HEK293 (cell line): Measurements from ENCODE around the gene MCM5.

Experiments
- CTCF ChIA-PET: fragments of 350-600 bp; formaldehyde crosslinking; extraction: SDS; loops from one replicate; lab custom pipeline; 2021; ENCODE audit warnings: antibody characterized with exemption; lab: Yijun Ruan, JAX
- POLR2A ChIA-PET: fragments of 300-600 bp; formaldehyde crosslinking; extraction: SDS; loops from one replicate; lab custom pipeline; 2020; ENCODE audit warnings: antibody characterized with exemption, inconsistent platforms; lab: Yijun Ruan, JAX
- H3K27ac ChIP-seq: fragments of 200-500 bp; sonication (Bioruptor generic); 2 replicates; pipeline ENCODE4 v1.5.1; 2014; ENCODE audit warnings: low read depth, low read length, control low read depth, inconsistent platforms; ENCODE audit errors: extremely low read depth
- H3K36me3 ChIP-seq, 2 experiments: fragments of 200-500 bp in 1 of 2; sonication (Bioruptor generic) in 1 of 2; 1 replicate in 1 of 2; 2 replicates in 1 of 2; pipeline ENCODE4 v1.5.1; 2014 to 2017; ENCODE audit warnings: inconsistent platforms in 2 of 2, low read length in 2 of 2; ENCODE audit not compliant: control insufficient read depth in 2 of 2, insufficient read depth in 1 of 2
- H3K4me1 ChIP-seq: fragments of 200-500 bp; sonication (Bioruptor generic); 2 replicates; pipeline ENCODE4 v1.5.1; 2014; ENCODE audit warnings: mild to moderate bottlenecking, low read length, inconsistent platforms; ENCODE audit not compliant: control insufficient read depth, insufficient read depth
- H3K4me3 ChIP-seq: 2 replicates; pipeline ENCODE4 v1.5.1; 2011; ENCODE audit warnings: low read depth, mild to moderate bottlenecking, control low read depth, low read length, moderate library complexity
- H3K9me3 ChIP-seq: fragments of 200-500 bp; sonication (Bioruptor generic); 2 replicates; pipeline ENCODE4 v1.5.1; 2014; ENCODE audit warnings: low read depth, low read length, inconsistent platforms; ENCODE audit not compliant: control insufficient read depth, insufficient read depth
- CTCF ChIP-seq: fragments of 450-650 bp; formaldehyde crosslinking; IDR thresholded peaks from 2 replicates; pipeline ENCODE4 v1.5.1; 2016; ENCODE audit warnings: missing biosample characterization, missing genetic modification characterization
- FEZF1 ChIP-seq: fragments of 450-650 bp; formaldehyde crosslinking; IDR thresholded peaks from 2 replicates; pipeline ENCODE4 v1.5.1; 2016; ENCODE audit warnings: missing biosample characterization, missing genetic modification characterization
- HOXC10 ChIP-seq: sonication (generic); formaldehyde crosslinking; IDR thresholded peaks from 2 replicates; pipeline ENCODE4 v1.8.1; 2023; ENCODE audit warnings: mild to moderate bottlenecking, missing genetic modification reagents
- KLF10 ChIP-seq: fragments of 450-650 bp; IDR thresholded peaks from 2 replicates; pipeline ENCODE4 v1.5.1; 2018; ENCODE audit warnings: missing biosample characterization, mild to moderate bottlenecking, missing genetic modification characterization
- SETDB1 ChIP-seq: IDR thresholded peaks from one replicate; pipeline ENCODE4 v1.6.1; 2017; ENCODE audit warnings: mild to moderate bottlenecking, low read length, moderate library complexity, mixed read lengths; ENCODE audit not compliant: insufficient read length
- ZEB2 ChIP-seq: fragments of 450-650 bp; formaldehyde crosslinking; IDR thresholded peaks from 2 replicates; pipeline ENCODE4 v1.5.1; 2016; ENCODE audit warnings: missing biosample characterization, missing genetic modification characterization
- ZNF121 ChIP-seq: fragments of 450-650 bp; formaldehyde crosslinking; IDR thresholded peaks from 2 replicates; pipeline ENCODE4 v1.5.1; 2016; ENCODE audit warnings: missing biosample characterization, missing genetic modification characterization
- ZNF214 ChIP-seq: fragments of 450-650 bp; formaldehyde crosslinking; IDR thresholded peaks from 2 replicates; pipeline ENCODE4 v1.5.1; 2017; ENCODE audit warnings: missing biosample characterization, mild to moderate bottlenecking, missing genetic modification characterization, borderline replicate concordance
- ZNF311 ChIP-seq: fragments of 450-650 bp; formaldehyde crosslinking; IDR thresholded peaks from 2 replicates; pipeline ENCODE4 v1.5.1; 2017; ENCODE audit warnings: missing biosample characterization, missing genetic modification characterization, borderline replicate concordance
- ZNF335 ChIP-seq: fragments of 450-650 bp; formaldehyde crosslinking; conservative IDR thresholded peaks from 2 replicates; pipeline ENCODE4 v1.5.1; 2016; ENCODE audit warnings: missing biosample characterization, missing genetic modification characterization
- ZNF416 ChIP-seq: fragments of 450-650 bp; formaldehyde crosslinking; IDR thresholded peaks from 2 replicates; pipeline ENCODE4 v1.5.1; 2016; ENCODE audit warnings: missing biosample characterization, missing genetic modification characterization
- ZNF426 ChIP-seq: fragments of 450-650 bp; formaldehyde crosslinking; IDR thresholded peaks from 2 replicates; pipeline ENCODE4 v1.5.1; 2017; ENCODE audit warnings: missing biosample characterization, missing genetic modification characterization, mild to moderate bottlenecking, inconsistent platforms, moderate library complexity
- ZNF585B ChIP-seq: fragments of 450-650 bp; formaldehyde crosslinking; IDR thresholded peaks from 2 replicates; pipeline ENCODE4 v1.5.1; 2016; ENCODE audit warnings: missing biosample characterization, missing genetic modification characterization
- ZNF600 ChIP-seq: fragments of 450-650 bp; formaldehyde crosslinking; IDR thresholded peaks from 2 replicates; pipeline ENCODE4 v1.5.1; 2016; ENCODE audit warnings: missing biosample characterization, missing genetic modification characterization
- ZNF670 ChIP-seq: fragments of 450-650 bp; formaldehyde crosslinking; IDR thresholded peaks from 2 replicates; pipeline ENCODE4 v1.5.1; 2016; ENCODE audit warnings: missing biosample characterization, missing genetic modification characterization, low read depth
- ZNF701 ChIP-seq: fragments of 450-650 bp; formaldehyde crosslinking; IDR thresholded peaks from 2 replicates; pipeline ENCODE4 v1.5.1; 2016; ENCODE audit warnings: missing biosample characterization, missing genetic modification characterization
- ZNF777 ChIP-seq: fragments of 450-650 bp; formaldehyde crosslinking; IDR thresholded peaks from 2 replicates; pipeline ENCODE4 v1.5.1; 2017; ENCODE audit warnings: missing biosample characterization, missing genetic modification characterization, borderline replicate concordance
- ZSCAN16 ChIP-seq: fragments of 450-650 bp; formaldehyde crosslinking; IDR thresholded peaks from 2 replicates; pipeline ENCODE4 v1.5.1; 2016; ENCODE audit warnings: missing biosample characterization, missing genetic modification characterization
- ZSCAN18 ChIP-seq: fragments of 450-650 bp; formaldehyde crosslinking; IDR thresholded peaks from 2 replicates; pipeline ENCODE4 v1.5.1; 2016; ENCODE audit warnings: missing biosample characterization, missing genetic modification characterization
- TF ChIP-seq, protein P1 (sequence below): fragments of 450-650 bp; formaldehyde crosslinking; conservative IDR thresholded peaks from 2 replicates; pipeline ENCODE4 v1.5.1; 2016; ENCODE audit warnings: low read depth, missing biosample characterization, missing genetic modification characterization
- TF ChIP-seq, protein P2 (sequence below): fragments of 450-650 bp; formaldehyde crosslinking; IDR thresholded peaks from 2 replicates; pipeline ENCODE4 v1.5.1; 2016; ENCODE audit warnings: missing biosample characterization, missing genetic modification characterization
- TF ChIP-seq, protein P3 (sequence below): IDR thresholded peaks from 2 replicates; pipeline ENCODE4 v1.6.1; 2011; ENCODE audit warnings: mild to moderate bottlenecking, low read depth, low read length, borderline replicate concordance

Gene MCM5

GRCh38 chr22:35376728-35377472, 23.0 kb upstream of the MCM5 start (continued):
- TF ChIP-seq KLF10 (tag by site-specific recombination) (peak; percentile 78), FEZF1 (tag by site-specific recombination) (no peak), ZNF416 (tag by site-specific recombination) (no peak), CTCF (tag by site-specific recombination) (no peak), HOXC10 (CRISPR knock-in tag) (no peak), ZNF426 (no peak), ZSCAN16 (no peak), ZNF214 (tag by site-specific recombination) (no peak), ZNF777 (tag by site-specific recombination) (no peak), ZNF670 (tag by site-specific recombination) (no peak), ZNF701 (tag by site-specific recombination) (no peak), ZNF585B (no peak), ZNF121 (tag by site-specific recombination) (no peak), ZNF335 (tag by site-specific recombination) (peak; percentile 23; the same call in 1 of the 2 replicates), ZNF311 (tag by site-specific recombination) (no peak), ZEB2 (tag by site-specific recombination) (peak; percentile 67; the same call in 1 of the 2 replicates)
- TF ChIP-seq, protein P1, sequence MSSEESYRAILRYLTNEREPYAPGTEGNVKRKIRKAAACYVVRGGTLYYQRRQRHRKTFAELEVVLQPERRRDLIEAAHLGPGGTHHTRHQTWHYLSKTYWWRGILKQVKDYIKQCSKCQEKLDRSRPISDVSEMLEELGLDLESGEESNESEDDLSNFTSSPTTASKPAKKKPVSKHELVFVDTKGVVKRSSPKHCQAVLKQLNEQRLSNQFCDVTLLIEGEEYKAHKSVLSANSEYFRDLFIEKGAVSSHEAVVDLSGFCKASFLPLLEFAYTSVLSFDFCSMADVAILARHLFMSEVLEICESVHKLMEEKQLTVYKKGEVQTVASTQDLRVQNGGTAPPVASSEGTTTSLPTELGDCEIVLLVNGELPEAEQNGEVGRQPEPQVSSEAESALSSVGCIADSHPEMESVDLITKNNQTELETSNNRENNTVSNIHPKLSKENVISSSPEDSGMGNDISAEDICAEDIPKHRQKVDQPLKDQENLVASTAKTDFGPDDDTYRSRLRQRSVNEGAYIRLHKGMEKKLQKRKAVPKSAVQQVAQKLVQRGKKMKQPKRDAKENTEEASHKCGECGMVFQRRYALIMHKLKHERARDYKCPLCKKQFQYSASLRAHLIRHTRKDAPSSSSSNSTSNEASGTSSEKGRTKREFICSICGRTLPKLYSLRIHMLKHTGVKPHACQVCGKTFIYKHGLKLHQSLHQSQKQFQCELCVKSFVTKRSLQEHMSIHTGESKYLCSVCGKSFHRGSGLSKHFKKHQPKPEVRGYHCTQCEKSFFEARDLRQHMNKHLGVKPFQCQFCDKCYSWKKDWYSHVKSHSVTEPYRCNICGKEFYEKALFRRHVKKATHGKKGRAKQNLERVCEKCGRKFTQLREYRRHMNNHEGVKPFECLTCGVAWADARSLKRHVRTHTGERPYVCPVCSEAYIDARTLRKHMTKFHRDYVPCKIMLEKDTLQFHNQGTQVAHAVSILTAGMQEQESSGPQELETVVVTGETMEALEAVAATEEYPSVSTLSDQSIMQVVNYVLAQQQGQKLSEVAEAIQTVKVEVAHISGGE (tag by site-specific recombination), result no peak
- TF ChIP-seq, protein P2, sequence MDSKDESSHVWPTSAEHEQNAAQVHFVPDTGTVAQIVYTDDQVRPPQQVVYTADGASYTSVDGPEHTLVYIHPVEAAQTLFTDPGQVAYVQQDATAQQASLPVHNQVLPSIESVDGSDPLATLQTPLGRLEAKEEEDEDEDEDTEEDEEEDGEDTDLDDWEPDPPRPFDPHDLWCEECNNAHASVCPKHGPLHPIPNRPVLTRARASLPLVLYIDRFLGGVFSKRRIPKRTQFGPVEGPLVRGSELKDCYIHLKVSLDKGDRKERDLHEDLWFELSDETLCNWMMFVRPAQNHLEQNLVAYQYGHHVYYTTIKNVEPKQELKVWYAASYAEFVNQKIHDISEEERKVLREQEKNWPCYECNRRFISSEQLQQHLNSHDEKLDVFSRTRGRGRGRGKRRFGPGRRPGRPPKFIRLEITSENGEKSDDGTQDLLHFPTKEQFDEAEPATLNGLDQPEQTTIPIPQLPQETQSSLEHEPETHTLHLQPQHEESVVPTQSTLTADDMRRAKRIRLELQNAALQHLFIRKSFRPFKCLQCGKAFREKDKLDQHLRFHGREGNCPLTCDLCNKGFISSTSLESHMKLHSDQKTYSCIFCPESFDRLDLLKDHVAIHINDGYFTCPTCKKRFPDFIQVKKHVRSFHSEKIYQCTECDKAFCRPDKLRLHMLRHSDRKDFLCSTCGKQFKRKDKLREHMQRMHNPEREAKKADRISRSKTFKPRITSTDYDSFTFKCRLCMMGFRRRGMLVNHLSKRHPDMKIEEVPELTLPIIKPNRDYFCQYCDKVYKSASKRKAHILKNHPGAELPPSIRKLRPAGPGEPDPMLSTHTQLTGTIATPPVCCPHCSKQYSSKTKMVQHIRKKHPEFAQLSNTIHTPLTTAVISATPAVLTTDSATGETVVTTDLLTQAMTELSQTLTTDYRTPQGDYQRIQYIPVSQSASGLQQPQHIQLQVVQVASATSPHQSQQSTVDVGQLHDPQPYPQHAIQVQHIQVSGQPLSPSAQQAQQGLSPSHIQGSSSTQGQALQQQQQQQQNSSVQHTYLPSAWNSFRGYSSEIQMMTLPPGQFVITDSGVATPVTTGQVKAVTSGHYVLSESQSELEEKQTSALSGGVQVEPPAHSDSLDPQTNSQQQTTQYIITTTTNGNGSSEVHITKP (tag by site-specific recombination), result no peak

DNA sequence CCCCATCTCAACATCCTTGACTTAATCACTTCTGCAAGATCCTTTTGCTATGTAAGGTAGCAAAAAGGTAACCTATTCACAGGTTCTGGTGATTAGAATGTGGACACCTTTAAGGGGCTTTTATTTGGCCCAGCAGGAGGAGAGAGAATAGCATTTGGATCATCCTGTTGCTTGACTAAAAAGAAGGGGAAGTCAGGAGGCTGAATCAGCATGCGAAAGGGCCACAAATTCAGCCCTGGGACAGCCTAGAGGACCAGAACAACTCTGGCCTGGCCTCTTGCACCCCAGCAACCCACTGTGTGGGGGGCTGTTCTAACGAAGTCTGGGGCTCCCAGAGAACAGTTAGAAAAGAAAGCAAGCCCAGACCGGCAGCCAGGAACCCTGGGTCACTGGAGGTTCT, 22.2 kb upstream of the MCM5 start:
- ChIA-PET CTCF (no interaction called here), POLR2A (interaction anchor here (1.1 kb wide), 1 partner anchor 26 kb away, joined by 5 read pairs; no protein-coding TSS in a partner anchor)
- TF ChIP-seq, protein P3, sequence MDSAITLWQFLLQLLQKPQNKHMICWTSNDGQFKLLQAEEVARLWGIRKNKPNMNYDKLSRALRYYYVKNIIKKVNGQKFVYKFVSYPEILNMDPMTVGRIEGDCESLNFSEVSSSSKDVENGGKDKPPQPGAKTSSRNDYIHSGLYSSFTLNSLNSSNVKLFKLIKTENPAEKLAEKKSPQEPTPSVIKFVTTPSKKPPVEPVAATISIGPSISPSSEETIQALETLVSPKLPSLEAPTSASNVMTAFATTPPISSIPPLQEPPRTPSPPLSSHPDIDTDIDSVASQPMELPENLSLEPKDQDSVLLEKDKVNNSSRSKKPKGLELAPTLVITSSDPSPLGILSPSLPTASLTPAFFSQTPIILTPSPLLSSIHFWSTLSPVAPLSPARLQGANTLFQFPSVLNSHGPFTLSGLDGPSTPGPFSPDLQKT, result no peak
- TF ChIP-seq ZSCAN18 (tag by site-specific recombination), result no peak
- no peak for TF ChIP-seq ZNF600 (tag by site-specific recombination)
- TF ChIP-seq SETDB1, result no peak
- Histone ChIP-seq H3K4me3 (no peak overlapping the region), H3K9me3 (no peaks in the 10 kb centered on the region), H3K27ac (no peak overlapping the region), H3K4me1 (peaks cover 7% of the 10 kb centered on the region), H3K36me3 (peaks cover 0 to under 1% of the 10 kb centered on the region in 2 experiments; a peak in 1 of 3 replicates)
